Adipocyte (in vitro differentiated cells): ENCODE results near the gene CD52.
"Not testable (repeated sequence)": the region's sequence is repeated elsewhere in the genome, so short reads cannot be mapped to it uniquely, and the experiment has no call there.

ENCODE experiments used
- DNase-seq: peaks from one replicate; pipeline ENCODE4 v3.0.0-alpha.2; 2015; ENCODE audit warnings: low read depth
- H3K27me3 ChIP-seq: replicated peaks from 2 replicates; pipeline ENCODE4 v1.7.0; 2013; ENCODE audit warnings: mild to moderate bottlenecking, low read length, moderate library complexity; ENCODE audit not compliant: control insufficient read depth, insufficient read depth
- H3K36me3 ChIP-seq: 2 replicates; pipeline ENCODE4 v1.7.0; 2013; ENCODE audit warnings: low read length, mild to moderate bottlenecking, moderate library complexity; ENCODE audit not compliant: control insufficient read depth, insufficient read depth, severe bottlenecking
- H3K4me1 ChIP-seq: 2 replicates; pipeline ENCODE4 v1.7.0; 2013; ENCODE audit warnings: mild to moderate bottlenecking, low read length, moderate library complexity; ENCODE audit not compliant: control insufficient read depth, insufficient read depth
- H3K4me3 ChIP-seq: 2 replicates; pipeline ENCODE4 v1.7.0; 2013; ENCODE audit warnings: mild to moderate bottlenecking, low read length, moderate library complexity
- H3K9ac ChIP-seq: 2 replicates; pipeline ENCODE4 v1.7.0; 2013; ENCODE audit warnings: mild to moderate bottlenecking, low read length, moderate library complexity
- H3K9me3 ChIP-seq: 2 replicates; pipeline ENCODE4 v1.7.0; 2013; ENCODE audit warnings: mild to moderate bottlenecking, low read length, moderate library complexity; ENCODE audit not compliant: control insufficient read depth

The CD52 gene

DNA sequence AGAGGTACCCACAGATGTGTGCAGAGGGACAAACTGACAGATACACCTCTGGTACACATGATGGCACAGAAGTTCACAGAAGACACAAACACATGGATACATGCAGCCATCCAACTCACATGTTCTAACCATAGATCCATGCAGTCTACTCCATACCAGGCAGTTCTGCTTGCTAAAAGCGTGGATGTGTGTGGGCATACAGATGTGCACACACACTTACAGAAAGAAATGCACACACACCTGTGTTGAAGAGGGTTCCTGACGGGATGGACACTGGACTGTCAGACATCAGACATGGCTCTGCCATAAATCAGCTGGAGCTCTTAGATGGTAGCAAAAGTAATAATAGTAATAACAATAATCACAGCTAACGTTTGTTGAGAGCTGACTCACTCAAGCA lies 6.8 kb downstream of the CD52 start:
- Histone ChIP-seq H3K27me3 (peaks cover 6% of the 10 kb centered on the region), H3K9ac (no peak overlapping the region), H3K4me1 (peaks cover 4% of the 10 kb centered on the region), H3K36me3 (no peaks in the 10 kb centered on the region), H3K4me3 (no peak overlapping the region), H3K9me3 (no peaks in the 10 kb centered on the region)
- no peak for DNase-seq

DNA sequence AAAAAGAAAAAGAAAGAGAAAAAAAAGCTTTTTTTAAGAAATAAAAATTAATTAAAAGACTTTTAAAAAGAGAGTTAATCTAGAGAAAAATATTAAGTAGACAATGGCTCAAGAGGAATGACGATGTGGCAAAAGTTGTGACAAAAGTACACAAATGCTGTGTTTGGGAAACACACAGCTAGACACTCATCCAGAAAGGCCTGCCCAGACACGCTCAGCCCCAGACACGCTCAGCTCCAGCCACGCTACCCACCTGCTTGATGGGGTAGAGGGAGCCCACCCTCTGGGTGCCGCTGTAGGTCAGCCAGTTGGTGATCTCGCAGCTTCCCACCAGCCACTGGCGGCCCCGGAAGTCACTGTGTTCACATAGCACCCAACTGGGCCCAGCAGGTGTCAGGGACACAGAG lies 10.2 kb downstream of the CD52 start:
- no peak for DNase-seq

DNA sequence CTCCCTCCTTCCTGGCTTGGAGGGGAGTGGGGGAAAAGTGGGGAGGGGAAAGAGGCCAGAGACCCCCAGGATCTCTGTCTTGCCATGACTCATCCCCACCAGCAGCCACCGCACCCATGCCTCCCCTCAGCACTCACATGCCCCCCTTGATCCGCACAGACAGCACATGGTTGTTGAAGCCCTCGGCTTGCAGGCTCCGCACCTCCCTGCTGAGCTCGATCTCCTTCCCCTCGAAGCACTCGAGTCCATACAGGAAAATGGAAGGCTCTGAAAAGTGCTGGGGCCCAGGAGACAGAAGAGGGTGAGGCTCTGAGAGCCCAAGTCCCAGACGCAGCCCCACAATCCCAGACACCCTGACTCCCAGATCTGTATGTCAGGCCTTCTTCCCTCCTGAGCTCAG lies 10.8 kb downstream of the CD52 start:
- DNase-seq: no peak
- Histone ChIP-seq H3K36me3 (no peaks in the 10 kb centered on the region), H3K4me1 (peaks cover 6% of the 10 kb centered on the region), H3K27me3 (peaks cover 4% of the 10 kb centered on the region), H3K9me3 (no peaks in the 10 kb centered on the region), H3K4me3 (no peak overlapping the region), H3K9ac (no peak overlapping the region)

More for the DNA sequence above, 10.2 kb downstream of the CD52 start:
- Histone ChIP-seq H3K9me3 (no peaks in the 10 kb centered on the region), H3K4me3 (no peak overlapping the region), H3K9ac (no peak overlapping the region), H3K4me1 (peaks cover 6% of the 10 kb centered on the region), H3K36me3 (no peaks in the 10 kb centered on the region), H3K27me3 (peaks cover 4% of the 10 kb centered on the region)

DNA sequence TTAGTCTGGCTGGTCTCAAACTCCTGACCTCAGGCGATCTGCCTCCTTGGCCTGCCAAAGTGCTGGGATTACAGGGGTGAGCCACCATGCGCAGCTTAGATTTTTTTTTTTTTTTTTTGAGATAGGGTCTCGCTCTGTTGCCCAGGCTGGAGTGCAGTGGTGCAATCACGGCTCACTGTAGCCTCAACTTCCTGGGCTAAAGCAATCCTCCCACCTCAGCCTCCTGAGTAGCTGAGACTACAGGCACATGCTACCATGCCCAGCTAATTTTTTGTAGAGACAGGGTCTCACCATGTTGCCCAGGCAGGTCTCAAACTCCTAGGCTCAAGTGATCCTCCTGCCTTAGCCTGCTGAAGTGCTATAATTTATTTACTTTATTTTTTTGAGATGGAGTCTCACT lies 11.6 kb downstream of the CD52 start:
- not testable (repeated sequence) for DNase-seq, H3K9ac ChIP-seq, H3K27me3 ChIP-seq, H3K4me3 ChIP-seq, H3K9me3 ChIP-seq, H3K4me1 ChIP-seq, H3K36me3 ChIP-seq

DNA sequence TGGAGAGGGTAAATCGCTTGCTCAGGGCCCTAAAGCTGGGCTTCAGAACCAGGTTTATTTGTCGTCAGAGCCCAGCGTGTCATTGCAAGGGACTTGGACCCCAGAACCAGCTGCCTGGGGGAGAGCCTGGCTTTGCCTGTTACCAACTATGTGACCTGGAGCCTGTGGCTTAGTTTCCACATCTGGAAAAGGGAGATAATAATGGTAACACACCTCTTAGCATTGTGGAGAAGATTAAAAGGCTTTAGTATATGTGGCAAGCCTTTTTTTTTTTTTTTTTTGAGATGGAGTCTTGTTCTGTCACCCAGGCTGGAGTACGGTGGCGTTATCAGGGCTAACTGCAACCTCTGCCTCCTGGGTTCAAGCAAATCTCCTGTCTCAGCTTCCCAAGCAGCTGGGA lies 12.5 kb downstream of the CD52 start:
- H3K36me3 ChIP-seq: no peaks in the 10 kb centered on the region
- H3K9me3 ChIP-seq: no peaks in the 10 kb centered on the region
- peaks cover 4% of the 10 kb centered on the region for H3K27me3 ChIP-seq
- no peak overlapping the region for H3K9ac ChIP-seq
- no peak overlapping the region for H3K4me3 ChIP-seq
- peaks cover 6% of the 10 kb centered on the region for H3K4me1 ChIP-seq
- DNase-seq: no peak

DNA sequence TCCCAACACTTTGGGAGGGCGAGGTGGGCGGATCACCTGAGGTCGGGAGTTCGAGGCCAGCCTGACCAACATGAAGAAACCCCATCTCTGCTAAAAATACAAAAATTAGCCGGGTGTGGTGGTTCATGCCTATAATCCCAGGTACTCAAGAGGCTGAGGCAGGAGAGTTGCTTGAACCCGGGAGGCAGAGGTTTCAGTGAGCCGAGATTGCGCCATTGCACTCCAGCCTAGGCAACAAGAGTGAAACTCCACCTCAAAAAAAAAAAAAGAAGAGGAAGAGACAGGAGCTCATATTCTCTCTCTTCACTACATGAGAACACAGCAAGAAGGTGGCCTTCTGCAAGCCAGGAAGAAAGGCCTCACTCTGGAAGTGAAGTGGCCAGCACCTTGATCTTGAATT lies 15.6 kb downstream of the CD52 start:
- H3K36me3 ChIP-seq, H3K4me1 ChIP-seq, DNase-seq, H3K9ac ChIP-seq, H3K9me3 ChIP-seq, H3K4me3 ChIP-seq, H3K27me3 ChIP-seq: not testable (repeated sequence)

DNA sequence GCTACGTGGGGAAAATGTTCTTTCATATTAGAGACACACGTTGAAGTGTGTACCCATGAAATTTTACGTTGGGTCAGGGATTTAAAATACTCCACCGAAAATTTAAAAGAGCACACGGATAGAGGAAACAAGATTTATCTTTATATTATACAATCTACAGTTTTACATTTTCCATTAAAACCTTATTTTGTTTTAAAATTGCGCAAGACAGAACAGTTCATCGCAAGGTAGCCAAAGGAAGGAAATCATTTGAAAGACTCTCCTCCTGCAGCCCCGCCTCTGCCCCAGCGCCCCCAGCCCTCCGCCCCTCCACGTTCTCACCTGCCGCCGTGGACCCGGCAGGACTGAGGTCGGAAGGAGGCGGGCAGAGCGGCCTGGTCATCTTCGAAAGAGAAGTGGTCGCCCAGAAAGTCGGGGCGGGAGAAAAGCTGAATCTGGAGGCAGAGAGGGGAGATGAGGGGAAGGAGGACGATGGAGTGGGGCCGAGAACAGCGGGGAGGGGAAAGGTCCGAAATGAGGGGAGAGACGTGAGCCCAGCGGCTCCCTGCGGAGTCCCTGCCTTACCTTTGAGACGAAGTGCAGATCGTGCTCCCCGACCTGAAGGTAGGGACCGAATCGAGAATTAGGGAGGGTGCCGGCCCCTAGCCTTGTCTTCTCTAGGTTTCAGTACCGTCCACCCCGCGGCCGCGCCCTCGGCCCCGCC lies 18.2 kb downstream of the CD52 start:
- peaks cover 3% of the 10 kb centered on the region for H3K27me3 ChIP-seq
- DNase-seq: peak; percentile 42
- peaks cover 9% of the 10 kb centered on the region for H3K4me1 ChIP-seq
- H3K4me3 ChIP-seq: peak overlapping the region; percentile 72
- no peaks in the 10 kb centered on the region for H3K9me3 ChIP-seq
- no peak overlapping the region for H3K9ac ChIP-seq
- H3K36me3 ChIP-seq: no peaks in the 10 kb centered on the region

DNA sequence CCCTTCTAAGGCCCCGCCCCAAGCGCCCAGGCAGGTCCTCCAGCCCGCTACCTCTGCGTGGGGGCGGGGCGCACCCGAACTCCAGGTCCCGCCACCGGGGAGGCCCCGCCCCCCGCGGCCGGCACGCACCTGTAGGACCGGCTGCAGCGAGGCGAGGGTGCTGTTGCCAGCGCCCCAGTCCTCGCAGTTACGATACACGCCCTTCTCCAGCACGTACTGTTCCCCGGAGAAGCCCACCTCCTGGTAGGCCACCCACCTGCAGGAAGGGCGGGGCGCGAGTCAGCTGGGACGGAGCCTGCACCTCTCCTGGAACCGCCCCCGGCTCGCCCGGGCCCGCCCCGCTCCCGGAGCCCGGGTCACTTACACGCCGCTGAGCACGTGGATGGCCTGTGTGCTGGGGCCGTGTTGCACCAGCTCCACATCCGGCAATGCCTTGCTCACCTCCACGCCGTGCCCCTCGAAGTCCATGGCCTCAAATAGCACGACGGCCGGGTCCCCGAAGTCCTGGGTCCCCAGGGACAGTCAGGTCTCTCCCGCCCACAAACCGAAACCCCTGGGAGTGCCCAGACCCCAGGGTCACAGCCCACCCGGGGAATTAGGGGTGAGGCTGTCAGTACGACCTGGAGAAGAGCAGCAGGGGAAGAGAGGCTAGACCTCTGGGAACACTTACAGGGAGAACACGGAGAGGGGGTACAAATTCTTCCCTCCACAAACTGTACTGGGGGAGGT lies 18.9 kb downstream of the CD52 start:
- Histone ChIP-seq H3K4me3 (peak overlapping the region; percentile 72), H3K36me3 (no peaks in the 10 kb centered on the region), H3K27me3 (peaks cover 3% of the 10 kb centered on the region), H3K4me1 (peaks cover 3% of the 10 kb centered on the region), H3K9ac (no peak overlapping the region), H3K9me3 (no peaks in the 10 kb centered on the region)
- no peak for DNase-seq

DNA sequence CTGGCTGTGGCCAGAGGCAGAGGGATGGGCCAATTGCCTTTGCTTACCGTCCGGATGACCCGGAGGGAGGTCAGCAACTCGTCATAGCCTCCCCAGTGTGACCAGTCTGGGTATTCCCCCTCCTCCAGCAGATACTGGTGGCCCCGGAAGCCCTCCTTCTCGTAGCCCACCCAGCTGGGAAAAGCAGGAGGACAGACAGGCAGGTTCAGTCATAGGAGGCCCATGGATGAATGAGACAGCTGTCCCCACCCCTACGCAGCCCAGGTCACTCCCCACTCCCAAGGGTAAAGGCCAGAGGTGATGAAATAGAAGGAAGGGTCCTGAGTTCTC lies 19.4 kb downstream of the CD52 start:
- peaks cover 3% of the 10 kb centered on the region for H3K4me1 ChIP-seq
- no peak overlapping the region for H3K9ac ChIP-seq
- H3K27me3 ChIP-seq: peaks cover 6% of the 10 kb centered on the region
- no peak overlapping the region for H3K4me3 ChIP-seq
- H3K9me3 ChIP-seq: no peaks in the 10 kb centered on the region
- no peak for DNase-seq
- H3K36me3 ChIP-seq: no peaks in the 10 kb centered on the region

DNA sequence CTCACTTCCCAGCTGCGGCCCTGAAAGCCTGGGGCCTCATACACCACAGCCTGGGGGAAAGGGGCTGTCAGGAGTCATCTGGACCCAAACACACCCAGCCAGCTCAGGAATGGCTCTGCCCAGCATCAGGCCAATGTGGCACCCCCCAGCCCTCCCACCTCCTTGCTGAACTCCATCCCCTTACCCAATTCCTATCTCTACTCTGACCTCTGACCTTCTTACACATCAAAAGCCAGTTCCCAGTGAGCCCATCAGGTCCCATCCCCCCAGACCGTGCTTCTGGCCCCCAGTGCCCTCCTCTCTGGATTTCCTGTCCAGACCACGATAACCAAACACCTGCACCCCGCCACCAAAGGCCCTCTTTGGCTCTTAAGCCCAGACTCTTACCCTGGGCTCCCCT lies 19.9 kb downstream of the CD52 start:
- Histone ChIP-seq H3K4me3 (no peak overlapping the region), H3K9me3 (no peaks in the 10 kb centered on the region)
- DNase-seq: no peak

DNA sequence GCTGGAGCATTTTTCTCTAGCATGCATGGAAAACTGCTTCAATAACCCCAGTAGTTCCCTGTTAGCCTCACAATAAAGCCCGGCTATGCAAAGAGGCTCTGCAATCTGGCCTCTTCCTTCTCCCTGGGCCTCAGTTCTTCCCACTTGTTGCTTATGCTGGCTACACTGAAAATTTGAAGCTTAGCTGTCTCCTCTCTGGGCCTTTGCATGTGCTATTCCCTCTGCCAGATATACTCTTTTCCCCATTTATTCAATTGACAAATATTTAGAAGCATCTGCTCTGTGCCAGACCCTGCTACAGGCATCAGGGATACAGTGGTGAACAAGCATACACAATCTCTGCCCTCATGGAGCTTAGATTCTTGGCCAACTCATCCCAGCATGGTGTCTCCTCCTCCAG lies 20.9 kb downstream of the CD52 start:
- no peaks in the 10 kb centered on the region for H3K9me3 ChIP-seq
- no peak overlapping the region for H3K9ac ChIP-seq

More for the DNA sequence above, 19.9 kb downstream of the CD52 start:
- peaks cover 3% of the 10 kb centered on the region for H3K4me1 ChIP-seq
- peaks cover 11% of the 10 kb centered on the region for H3K27me3 ChIP-seq
- no peak overlapping the region for H3K9ac ChIP-seq
- H3K36me3 ChIP-seq: no peaks in the 10 kb centered on the region

More for the DNA sequence above, 20.9 kb downstream of the CD52 start:
- Histone ChIP-seq H3K36me3 (no peaks in the 10 kb centered on the region), H3K27me3 (peaks cover 20% of the 10 kb centered on the region), H3K4me3 (no peak overlapping the region), H3K4me1 (peaks cover 3% of the 10 kb centered on the region)
- no peak for DNase-seq
